HG02938 (cell line): Measurements from ENCODE around the gene TRPM2.

Source experiments
- ATAC-seq: cut with Tn5 transposase; IDR thresholded peaks from one replicate; pipeline ENCODE4 v1.9.1; 2021; ENCODE audit warnings: mild to moderate bottlenecking, moderate library complexity; ENCODE audit not compliant: unreplicated experiment

TRPM2 gene

DNA sequence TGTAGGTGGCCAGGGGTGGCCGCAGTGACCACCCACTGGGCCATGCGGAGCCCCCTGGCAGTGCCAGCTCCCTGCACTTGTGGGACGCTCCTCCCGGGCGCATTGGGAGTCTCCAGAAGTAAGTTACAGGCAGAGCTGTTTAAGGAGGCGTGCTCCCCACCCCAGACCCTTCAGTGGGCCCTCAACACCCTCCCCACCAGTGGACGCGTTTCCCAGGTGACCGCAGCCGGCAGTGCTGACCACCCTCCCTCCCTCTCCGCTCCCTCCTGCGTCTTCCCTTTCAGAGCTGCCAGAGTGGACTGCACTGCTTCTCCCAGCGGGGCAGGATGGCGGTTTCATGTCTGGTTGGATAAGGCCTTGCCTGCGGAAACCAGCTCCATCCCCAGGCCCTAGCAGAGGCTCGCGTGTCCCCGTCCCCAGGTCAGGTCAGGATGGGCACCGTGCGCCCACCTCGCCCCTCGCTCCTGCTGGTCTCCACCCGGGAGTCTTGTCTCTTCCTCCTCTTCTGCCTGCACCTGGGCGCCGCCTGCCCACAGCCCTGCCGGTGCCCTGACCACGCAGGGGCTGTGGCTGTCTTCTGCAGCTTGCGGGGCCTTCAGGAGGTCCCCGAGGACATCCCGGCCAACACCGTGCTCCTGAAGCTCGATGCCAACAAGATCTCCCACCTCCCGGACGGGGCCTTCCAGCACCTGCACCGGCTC, 102.9 kb downstream of the TRPM2 start:
- no peak for ATAC-seq

DNA sequence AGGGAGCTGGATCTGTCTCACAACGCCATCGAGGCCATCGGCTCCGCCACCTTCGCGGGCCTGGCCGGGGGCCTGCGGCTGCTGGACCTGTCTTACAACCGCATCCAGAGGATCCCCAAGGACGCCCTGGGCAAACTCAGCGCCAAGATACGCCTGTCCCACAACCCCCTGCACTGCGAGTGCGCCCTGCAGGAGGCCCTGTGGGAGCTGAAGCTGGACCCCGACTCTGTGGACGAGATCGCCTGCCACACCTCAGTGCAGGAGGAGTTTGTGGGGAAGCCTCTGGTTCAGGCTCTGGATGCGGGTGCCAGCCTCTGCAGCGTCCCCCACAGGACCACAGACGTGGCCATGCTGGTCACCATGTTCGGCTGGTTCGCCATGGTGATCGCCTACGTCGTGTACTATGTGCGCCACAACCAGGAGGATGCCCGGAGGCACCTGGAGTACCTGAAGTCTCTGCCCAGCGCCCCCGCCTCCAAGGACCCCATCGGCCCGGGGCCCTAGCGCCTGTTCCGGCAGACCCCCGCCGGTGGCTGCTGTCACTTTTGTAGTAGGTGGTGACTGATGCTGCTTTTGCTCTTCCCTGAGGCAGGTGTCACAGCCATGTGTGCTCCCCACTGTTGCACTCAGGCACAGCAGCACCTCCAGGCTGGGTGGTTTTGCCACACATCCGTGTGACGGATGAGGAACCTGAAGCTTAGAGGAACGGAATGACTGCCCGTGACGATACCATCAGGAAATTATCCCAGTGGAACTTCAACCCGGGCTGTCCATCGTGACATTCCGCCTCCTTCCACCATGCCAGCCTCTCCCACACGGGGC, 103.7 kb downstream of the TRPM2 start:
- no peak for ATAC-seq

- no peak for ATAC-seq
Observed at GRCh38 chr21:44458971-44459711, 105.7 kb downstream of the TRPM2 start.

- ATAC-seq, result no peak
Observed at GRCh38 chr21:44459712-44460440, 106.5 kb downstream of the TRPM2 start.

DNA sequence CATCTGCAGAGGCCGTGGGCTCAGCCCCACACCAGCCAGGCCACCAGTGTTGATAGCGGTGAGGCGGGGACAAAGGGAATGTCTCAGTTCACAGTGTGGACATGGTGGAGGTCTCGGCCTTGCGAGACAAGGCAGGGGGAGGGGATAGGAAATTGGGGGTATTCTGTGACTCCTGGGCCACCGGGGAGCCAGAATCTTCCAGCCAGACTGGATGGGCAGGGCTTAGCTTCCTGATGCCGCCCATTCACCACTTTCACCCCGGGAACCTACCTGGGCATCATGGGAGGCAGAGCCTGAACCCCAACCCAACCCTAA, 107.0 kb downstream of the TRPM2 start:
- no peak for ATAC-seq

DNA sequence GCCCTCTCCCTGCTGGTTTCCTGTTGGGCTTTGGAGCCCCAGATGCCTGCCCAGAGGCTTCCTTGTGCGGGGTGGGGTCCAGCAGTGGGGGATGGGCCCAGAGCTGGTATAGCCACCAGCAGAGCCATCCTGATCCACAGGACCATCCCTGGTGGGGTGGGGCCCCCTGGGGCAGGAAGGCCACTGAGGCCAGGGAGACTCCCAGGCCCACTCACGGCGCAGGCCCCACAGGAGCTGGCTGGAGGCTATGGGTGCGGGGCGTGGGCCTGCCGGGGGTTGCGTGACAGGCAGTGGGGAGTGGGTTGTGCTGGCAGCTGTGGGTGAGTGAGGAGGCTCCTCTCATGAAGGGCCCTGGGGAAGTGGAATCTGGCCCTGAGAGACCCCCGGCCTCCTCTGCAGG, 107.6 kb downstream of the TRPM2 start:
- ATAC-seq, result no peak

- no peak for ATAC-seq
Observed at GRCh38 chr21:44461464-44462001, 108.1 kb downstream of the TRPM2 start.

DNA sequence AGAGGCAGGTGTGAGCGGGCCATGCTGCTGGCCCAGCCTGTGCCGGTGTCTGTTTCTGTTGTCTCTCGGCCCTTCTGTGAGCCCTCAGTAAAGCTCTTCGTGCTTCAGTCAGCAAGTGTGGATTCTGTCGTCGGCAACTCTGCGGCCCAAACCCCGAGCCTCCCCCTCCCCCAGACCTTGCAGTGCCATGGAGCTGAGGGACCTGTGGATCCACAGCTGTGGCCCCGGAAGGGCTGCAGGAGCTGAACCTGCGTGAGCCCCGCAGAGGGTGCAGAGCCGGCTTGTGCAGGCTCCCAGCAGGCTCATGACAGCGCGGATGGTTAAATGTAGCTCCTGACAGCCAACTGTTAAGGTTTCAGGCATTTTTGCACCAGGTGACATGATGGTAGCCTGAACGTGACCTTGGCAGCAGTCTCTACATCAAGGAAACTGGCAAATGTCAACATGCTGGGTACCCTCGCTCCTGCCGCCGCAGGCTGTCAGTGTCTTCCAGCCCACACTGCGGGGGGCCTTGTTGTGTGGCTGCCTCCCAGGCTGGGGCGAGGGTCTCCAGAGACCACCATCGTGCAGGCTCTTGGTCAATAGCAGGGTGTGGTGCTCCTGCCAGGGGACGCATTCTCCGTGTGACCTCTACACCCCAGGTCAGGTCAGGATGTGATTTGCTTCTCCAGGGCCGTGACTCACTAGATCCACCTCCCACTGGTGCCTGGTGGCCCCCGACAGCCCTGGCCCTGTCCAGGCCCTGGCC, 108.8 kb downstream of the TRPM2 start:
- ATAC-seq, result no peak

GRCh38 chr21:44462834-44463200, 109.4 kb downstream of the TRPM2 start:
- no peak for ATAC-seq

- ATAC-seq, result no peak
Observed at GRCh38 chr21:44463724-44464123, 110.3 kb downstream of the TRPM2 start.

- no peak for ATAC-seq
Observed at GRCh38 chr21:44464351-44464750, 110.9 kb downstream of the TRPM2 start.

GRCh38 chr21:44466351-44466954, 113.0 kb downstream of the TRPM2 start:
- no peak for ATAC-seq

GRCh38 chr21:44466996-44467858, 113.8 kb downstream of the TRPM2 start:
- no peak for ATAC-seq

DNA sequence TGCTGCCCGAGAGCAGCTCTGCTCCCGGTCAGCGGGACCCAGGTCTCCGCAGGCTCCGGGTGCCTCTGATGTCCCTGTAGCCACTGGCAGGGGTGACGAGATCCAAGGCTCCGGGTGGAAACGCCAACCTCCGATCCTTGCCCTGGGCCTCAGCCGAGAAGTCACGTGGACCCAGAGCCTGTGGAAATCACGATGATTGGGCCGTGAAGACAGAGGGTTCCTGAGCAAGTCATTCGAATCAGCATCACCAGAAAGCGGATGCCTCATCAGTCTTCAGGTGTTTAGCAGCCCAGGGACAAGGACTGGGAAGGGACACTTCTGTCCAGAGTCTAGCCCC, 114.4 kb downstream of the TRPM2 start:
- no peak for ATAC-seq

- no peak for ATAC-seq
Observed at GRCh38 chr21:44471341-44471740, 117.9 kb downstream of the TRPM2 start.

GRCh38 chr21:44471996-44472395, 118.6 kb downstream of the TRPM2 start:
- no peak for ATAC-seq

GRCh38 chr21:44473915-44474555, 120.6 kb downstream of the TRPM2 start:
- ATAC-seq, result no peak

DNA sequence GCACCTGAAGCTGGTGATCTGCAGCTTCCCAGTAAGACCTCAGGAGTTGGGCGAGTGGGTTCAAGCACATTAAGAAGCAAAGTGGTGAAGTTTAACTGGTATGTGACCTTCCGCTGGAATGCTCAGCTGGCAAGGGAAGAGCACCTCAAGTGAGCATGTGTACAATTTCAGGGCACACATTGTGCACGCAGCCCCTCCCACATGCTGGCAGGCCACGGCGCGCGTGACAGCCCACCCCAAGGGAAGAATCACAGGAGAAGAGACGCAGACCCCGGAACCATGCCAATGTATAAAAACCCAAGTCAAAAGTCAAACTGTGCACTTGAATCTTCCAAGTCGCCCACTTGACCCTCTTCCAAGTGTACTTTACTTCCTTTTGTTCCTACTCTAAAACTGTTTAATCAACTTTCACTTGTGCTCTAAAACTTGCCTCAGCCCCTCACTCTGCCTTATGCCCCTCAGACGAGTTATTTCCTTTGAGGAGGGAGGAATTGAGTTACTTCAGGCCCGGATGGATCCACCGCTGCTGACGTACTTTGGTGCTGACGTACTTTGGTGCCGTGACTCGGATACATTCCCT, 121.9 kb downstream of the TRPM2 start:
- ATAC-seq, result no peak
